ENCODE results near the gene IRF6.

IRF6 gene

GRCh38 chr1:209768354-209768774 lies 37.6 kb downstream of the IRF6 start:
- ATAC-seq = no peak
- no peak for TF ChIP-seq ZFP3 (CRISPR knock-in tag; IDR thresholded peaks at IDR 0.05)
- no peak for TF ChIP-seq ESRRG (CRISPR knock-in tag; IDR thresholded peaks at IDR 0.05)
- TF ChIP-seq ZFP30 (CRISPR knock-in tag; IDR thresholded peaks at IDR 0.05) = no peak
- TF ChIP-seq TCF4 (CRISPR knock-in tag; IDR thresholded peaks at IDR 0.05; ENCODE audit: borderline replicate concordance) = no peak
- TF ChIP-seq BACH2 (CRISPR knock-in tag; IDR thresholded peaks at IDR 0.05; ENCODE audit: borderline replicate concordance) = no peak
- TF ChIP-seq, protein P1, sequence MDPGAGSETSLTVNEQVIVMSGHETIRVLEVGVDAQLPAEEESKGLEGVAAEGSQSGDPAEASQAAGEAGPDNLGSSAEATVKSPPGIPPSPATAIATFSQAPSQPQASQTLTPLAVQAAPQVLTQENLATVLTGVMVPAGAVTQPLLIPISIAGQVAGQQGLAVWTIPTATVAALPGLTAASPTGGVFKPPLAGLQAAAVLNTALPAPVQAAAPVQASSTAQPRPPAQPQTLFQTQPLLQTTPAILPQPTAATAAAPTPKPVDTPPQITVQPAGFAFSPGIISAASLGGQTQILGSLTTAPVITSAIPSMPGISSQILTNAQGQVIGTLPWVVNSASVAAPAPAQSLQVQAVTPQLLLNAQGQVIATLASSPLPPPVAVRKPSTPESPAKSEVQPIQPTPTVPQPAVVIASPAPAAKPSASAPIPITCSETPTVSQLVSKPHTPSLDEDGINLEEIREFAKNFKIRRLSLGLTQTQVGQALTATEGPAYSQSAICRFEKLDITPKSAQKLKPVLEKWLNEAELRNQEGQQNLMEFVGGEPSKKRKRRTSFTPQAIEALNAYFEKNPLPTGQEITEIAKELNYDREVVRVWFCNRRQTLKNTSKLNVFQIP (CRISPR knock-in tag; IDR thresholded peaks at IDR 0.05; ENCODE audit: borderline replicate concordance, low read depth) = no peak
- TF ChIP-seq ZNF8 (CRISPR knock-in tag; IDR thresholded peaks at IDR 0.05) = no peak

DNA sequence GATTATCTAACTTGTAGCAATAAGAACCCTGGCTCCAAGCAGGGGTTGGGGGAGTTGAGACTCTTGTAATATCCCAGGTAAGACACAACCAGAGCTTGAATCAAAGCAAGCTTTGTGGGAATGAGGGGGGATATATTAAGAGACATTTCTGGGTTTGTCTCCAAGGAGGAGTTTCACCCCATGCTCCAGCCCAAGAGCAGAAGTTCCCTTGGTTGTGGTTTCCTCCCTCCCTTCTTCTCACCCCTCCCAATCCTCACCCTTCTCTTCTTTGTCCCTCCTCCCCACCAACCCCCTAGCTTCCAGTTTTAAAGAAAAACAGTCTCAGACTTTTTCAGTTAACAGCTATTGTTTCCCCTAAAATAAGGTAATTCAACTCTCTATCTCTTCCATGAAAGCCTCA lies 38.2 kb downstream of the IRF6 start:
- TF ChIP-seq ZNF8 (CRISPR knock-in tag; IDR thresholded peaks at IDR 0.05) = no peak
- TF ChIP-seq PPARA (CRISPR knock-in tag; IDR thresholded peaks at IDR 0.05; ENCODE audit: borderline replicate concordance) = no peak
- TF ChIP-seq ZFP30 (CRISPR knock-in tag; IDR thresholded peaks at IDR 0.05) = no peak
- TF ChIP-seq PATZ1 (CRISPR knock-in tag; IDR thresholded peaks at IDR 0.05; ENCODE audit: borderline replicate concordance) = no peak
- TF ChIP-seq, protein P2, sequence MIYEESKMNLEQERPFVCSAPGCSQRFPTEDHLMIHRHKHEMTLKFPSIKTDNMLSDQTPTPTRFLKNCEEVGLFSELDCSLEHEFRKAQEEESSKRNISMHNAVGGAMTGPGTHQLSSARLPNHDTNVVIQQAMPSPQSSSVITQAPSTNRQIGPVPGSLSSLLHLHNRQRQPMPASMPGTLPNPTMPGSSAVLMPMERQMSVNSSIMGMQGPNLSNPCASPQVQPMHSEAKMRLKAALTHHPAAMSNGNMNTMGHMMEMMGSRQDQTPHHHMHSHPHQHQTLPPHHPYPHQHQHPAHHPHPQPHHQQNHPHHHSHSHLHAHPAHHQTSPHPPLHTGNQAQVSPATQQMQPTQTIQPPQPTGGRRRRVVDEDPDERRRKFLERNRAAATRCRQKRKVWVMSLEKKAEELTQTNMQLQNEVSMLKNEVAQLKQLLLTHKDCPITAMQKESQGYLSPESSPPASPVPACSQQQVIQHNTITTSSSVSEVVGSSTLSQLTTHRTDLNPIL (CRISPR knock-in tag; IDR thresholded peaks at IDR 0.05; ENCODE audit: low read depth) = no peak
- no peak for TF ChIP-seq OSR1 (CRISPR knock-in tag; IDR thresholded peaks at IDR 0.05)
- no peak for TF ChIP-seq CSRNP3 (CRISPR knock-in tag; IDR thresholded peaks at IDR 0.05)
- no peak for TF ChIP-seq RARB (CRISPR knock-in tag; IDR thresholded peaks at IDR 0.05)
- TF ChIP-seq, protein P1 (CRISPR knock-in tag; IDR thresholded peaks at IDR 0.05; ENCODE audit: borderline replicate concordance, low read depth) = no peak
- TF ChIP-seq ZFP3 (CRISPR knock-in tag; IDR thresholded peaks at IDR 0.05) = no peak
- ATAC-seq = no peak

DNA sequence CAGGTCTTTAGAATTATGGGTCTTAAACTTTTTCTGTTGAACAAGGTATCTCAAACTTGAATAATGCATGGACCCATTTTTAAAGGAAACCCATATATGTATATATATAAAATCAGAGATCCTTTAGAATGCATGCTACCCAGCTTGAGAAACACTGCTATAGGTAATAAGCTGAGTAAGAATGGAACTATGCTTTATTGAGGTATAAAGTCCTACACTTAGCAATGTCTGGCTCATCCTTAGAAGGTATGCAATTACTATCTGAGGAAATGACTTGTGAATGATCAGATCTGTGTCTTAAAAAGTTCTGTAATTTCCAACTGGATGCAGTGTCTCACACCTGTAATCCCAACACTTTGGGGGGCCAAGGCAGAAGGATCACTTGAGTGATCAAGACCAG lies 38.8 kb downstream of the IRF6 start:
- no peak for ATAC-seq
- TF ChIP-seq ZFP3 (CRISPR knock-in tag; IDR thresholded peaks at IDR 0.05) (no peak), PATZ1 (CRISPR knock-in tag; IDR thresholded peaks at IDR 0.05; ENCODE audit: borderline replicate concordance) (no peak), ARNTL (CRISPR knock-in tag; IDR thresholded peaks at IDR 0.05; ENCODE audit: borderline replicate concordance, low read depth) (no peak), OSR1 (CRISPR knock-in tag; IDR thresholded peaks at IDR 0.05) (no peak), TOX (CRISPR knock-in tag; IDR thresholded peaks at IDR 0.05; ENCODE audit: borderline replicate concordance) (no peak), TCF4 (CRISPR knock-in tag; IDR thresholded peaks at IDR 0.05; ENCODE audit: borderline replicate concordance) (no peak), PPARA (CRISPR knock-in tag; IDR thresholded peaks at IDR 0.05; ENCODE audit: borderline replicate concordance) (no peak), GLIS3 (CRISPR knock-in tag; IDR thresholded peaks at IDR 0.05) (no peak)

DNA sequence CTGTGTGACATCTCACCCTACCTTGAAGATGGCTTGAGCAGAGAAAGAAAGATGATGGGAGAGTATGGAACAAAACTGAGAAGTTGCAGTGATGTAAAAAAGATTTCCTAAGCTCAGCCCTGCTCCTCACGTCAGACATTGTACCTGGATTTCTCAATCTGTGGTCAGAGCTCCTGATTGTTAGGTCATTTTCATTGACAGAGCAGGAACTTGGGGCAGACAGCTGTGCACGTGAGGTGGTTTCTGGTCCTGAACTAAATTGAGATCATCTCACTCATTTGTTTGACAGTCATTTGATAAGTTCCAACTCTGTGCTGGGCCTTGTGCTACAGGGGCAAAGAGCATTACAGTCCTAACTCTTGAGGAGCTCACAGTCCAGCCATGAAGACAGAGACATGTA lies 39.9 kb downstream of the IRF6 start:
- no peak for ATAC-seq
- no peak for TF ChIP-seq CSDC2 (CRISPR knock-in tag; IDR thresholded peaks at IDR 0.05)
- TF ChIP-seq, protein P2 (CRISPR knock-in tag; IDR thresholded peaks at IDR 0.05; ENCODE audit: low read depth) = no peak
- TF ChIP-seq PATZ1 (CRISPR knock-in tag; IDR thresholded peaks at IDR 0.05; ENCODE audit: borderline replicate concordance) = no peak
- TF ChIP-seq GLIS3 (CRISPR knock-in tag; IDR thresholded peaks at IDR 0.05) = no peak
- TF ChIP-seq ZFP30 (CRISPR knock-in tag; IDR thresholded peaks at IDR 0.05) = no peak
- TF ChIP-seq TSHZ2 (CRISPR knock-in tag; IDR thresholded peaks at IDR 0.05) = no peak

Data from SK-N-SH treated with all-trans-retinoic acid at 6 μM for 48 hours (cell line).